Glutamatergic neuron (in vitro differentiated cells): ENCODE results near the gene ATP6V0D1. TPM values are rescaled to one million over a fixed set of nuclear protein-coding genes. Genes with fewer than 3 reads are reported as not detected.

ENCODE experiments used
- DNase-seq: peaks from one replicate; pipeline ENCODE4 v3.0.0; 2022
- H3K27ac Mint-ChIP-seq: one replicate; pipeline ENCODE4 v1.8.0; 2020; ENCODE audit warnings: mild to moderate bottlenecking, mixed read lengths, inconsistent platforms; ENCODE audit not compliant: unreplicated experiment
- H3K27me3 Mint-ChIP-seq: one replicate; pipeline ENCODE4 v1.8.0; 2020; ENCODE audit warnings: mild to moderate bottlenecking, moderate library complexity, mixed read lengths, inconsistent platforms; ENCODE audit not compliant: unreplicated experiment
- H3K36me3 Mint-ChIP-seq: one replicate; pipeline ENCODE4 v1.8.0; 2020; ENCODE audit warnings: mild to moderate bottlenecking, mixed read lengths, inconsistent platforms; ENCODE audit not compliant: unreplicated experiment
- H3K4me1 Mint-ChIP-seq: one replicate; pipeline ENCODE4 v1.8.0; 2020; ENCODE audit warnings: mild to moderate bottlenecking, low read depth, mixed read lengths, inconsistent platforms; ENCODE audit not compliant: unreplicated experiment
- H3K4me3 Mint-ChIP-seq: one replicate; pipeline ENCODE4 v1.8.0; 2020; ENCODE audit warnings: mild to moderate bottlenecking, mixed read lengths, inconsistent platforms; ENCODE audit not compliant: unreplicated experiment
- H3K9me3 Mint-ChIP-seq: one replicate; pipeline ENCODE4 v1.8.0; 2020; ENCODE audit warnings: mild to moderate bottlenecking, moderate library complexity, mixed read lengths, inconsistent platforms; ENCODE audit not compliant: unreplicated experiment
- total RNA-seq: library from RNA; stranded (reverse); fragmentation: NEBNext Ultra II Directional; extraction: Animal tissue kit (Norgen Biotek cat#: 25700); gene quantifications from one replicate; pipeline ENCODE4 v1.2.1, GENCODE V29; 2021; ENCODE audit not compliant: unreplicated experiment
- TF ChIP-seq, protein P1 (sequence below): fragments of 200-600 bp; sonication (generic); IDR thresholded peaks from one replicate; pipeline ENCODE4 v1.5.0; 2021; ENCODE audit not compliant: partially characterized antibody, unreplicated experiment

ATP6V0D1 gene
- total RNA-seq, 1 donor from 2014 or later, result 111 TPM

DNA sequence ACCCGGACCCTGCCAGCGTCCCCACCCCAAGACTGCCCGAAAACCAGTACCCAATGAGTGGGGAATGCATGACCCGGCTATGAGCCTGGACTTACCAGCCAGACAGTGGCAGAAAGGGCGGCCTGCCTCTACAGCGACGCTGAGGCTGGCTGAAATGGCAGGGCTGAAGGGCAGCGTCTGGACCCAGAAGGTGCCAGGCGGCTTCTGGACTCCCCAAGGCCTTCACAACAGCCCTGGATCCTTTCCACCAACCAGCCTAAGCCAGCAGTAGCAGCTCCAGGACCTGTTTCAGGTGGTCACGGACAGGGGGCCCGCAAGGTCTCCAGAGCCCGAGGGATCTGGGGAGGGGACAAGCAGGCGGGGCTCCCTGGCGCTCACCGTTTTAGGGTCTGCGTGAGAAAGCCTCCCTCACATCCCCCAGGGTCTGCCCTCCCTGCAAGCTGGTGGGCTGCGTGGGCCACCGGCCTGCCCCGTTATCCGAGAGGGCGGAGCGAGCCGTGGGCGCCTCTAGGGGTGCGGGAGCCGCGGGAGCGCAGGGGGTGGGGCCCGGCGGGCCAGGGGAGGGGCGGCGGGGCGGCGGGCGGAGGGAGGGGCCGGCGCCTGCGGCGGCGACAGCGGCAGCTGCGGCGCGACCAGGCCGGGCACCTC is 47.4 kb upstream of the ATP6V0D1 start, which contains the start of gene RIPOR1:
TSS of gene RIPOR1 (plus strand) at position 608 of the 648 bp plus-strand sequence. CDS start 9,618 bp downstream, outside the sequence.
- H3K36me3 Mint-ChIP-seq, result peaks cover 5% of the 10 kb centered on the region
- TF ChIP-seq, protein P1, sequence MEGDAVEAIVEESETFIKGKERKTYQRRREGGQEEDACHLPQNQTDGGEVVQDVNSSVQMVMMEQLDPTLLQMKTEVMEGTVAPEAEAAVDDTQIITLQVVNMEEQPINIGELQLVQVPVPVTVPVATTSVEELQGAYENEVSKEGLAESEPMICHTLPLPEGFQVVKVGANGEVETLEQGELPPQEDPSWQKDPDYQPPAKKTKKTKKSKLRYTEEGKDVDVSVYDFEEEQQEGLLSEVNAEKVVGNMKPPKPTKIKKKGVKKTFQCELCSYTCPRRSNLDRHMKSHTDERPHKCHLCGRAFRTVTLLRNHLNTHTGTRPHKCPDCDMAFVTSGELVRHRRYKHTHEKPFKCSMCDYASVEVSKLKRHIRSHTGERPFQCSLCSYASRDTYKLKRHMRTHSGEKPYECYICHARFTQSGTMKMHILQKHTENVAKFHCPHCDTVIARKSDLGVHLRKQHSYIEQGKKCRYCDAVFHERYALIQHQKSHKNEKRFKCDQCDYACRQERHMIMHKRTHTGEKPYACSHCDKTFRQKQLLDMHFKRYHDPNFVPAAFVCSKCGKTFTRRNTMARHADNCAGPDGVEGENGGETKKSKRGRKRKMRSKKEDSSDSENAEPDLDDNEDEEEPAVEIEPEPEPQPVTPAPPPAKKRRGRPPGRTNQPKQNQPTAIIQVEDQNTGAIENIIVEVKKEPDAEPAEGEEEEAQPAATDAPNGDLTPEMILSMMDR, result no peak
- DNase-seq, result peak; percentile 72
- peaks cover 11% of the 10 kb centered on the region for H3K9me3 Mint-ChIP-seq
- H3K27me3 Mint-ChIP-seq, result peaks cover 34% of the 10 kb centered on the region
- peak within 1 kb of the TSS; percentile 98 for H3K4me3 Mint-ChIP-seq
- H3K27ac Mint-ChIP-seq, result peak within 1 kb of the TSS; percentile 98
- peaks cover 19% of the 10 kb centered on the region for H3K4me1 Mint-ChIP-seq

DNA sequence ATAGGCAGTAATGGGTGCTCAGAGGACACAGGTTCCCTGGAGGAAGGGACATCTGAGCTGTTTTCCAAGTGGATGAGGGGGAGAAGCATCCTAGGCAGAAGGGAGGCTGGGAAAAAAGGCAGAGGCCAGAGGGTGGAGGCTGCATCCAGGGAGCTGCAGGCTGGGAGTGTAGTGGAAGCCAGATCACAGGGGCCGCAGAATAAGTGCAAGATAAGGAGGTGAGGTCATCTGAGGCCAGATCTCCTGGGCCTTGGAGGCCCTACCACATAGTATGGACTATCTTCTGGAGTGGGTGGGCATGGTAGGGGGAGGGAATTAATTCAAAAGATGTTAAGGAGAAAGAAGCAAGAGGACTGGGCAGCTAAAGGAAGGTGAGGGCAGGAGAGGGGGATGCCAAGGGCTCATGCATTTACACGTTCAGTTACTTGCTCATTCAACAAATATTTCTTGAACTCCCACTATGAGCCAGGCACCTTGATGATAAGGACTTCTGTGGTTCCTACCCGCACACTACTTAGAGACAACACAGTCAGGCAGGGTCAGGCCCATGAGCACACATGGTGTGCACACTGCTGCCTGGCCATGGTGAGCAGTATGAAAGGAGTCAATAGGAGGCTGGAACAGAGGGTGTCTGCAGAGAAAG is 45.3 kb upstream of the ATP6V0D1 start:
- Mint-ChIP-seq H3K27ac (no peak overlapping the region), H3K27me3 (peaks cover 31% of the 10 kb centered on the region)

DNA sequence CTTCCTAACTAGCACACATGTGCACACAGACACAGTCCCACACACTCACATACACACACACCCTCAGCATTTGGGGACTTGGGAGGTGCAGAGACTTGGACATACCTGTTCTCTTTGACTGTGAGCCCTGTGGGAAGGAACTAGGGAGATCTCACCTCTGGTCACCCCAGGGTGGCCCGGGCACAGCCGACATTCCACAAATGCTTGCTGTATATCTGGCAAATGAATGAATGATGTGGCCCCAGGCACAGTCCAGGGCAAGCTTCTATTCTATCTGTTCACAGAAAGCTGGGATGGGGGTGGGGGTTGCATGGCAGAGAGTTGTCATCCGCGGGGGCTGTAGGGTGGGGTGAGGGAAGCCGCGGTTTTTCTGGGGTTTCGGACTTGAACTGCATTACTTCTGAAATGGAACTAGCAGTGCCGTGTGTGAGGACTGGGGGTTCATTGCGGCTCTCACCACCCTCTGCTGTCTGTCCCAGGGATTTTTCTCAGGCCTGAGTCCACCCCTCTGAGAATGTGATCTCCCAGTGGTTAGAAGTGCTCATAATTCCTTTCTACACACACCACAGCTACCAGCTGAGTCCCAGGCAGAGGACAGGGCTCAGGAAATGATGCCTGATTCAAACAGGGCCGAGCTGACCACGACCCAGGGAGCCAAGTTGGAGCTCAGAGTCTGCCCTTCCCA is 44.4 kb upstream of the ATP6V0D1 start:
- TF ChIP-seq, protein P1, result no peak
- Mint-ChIP-seq H3K4me3 (no peak overlapping the region), H3K27me3 (peaks cover 30% of the 10 kb centered on the region), H3K4me1 (peaks cover 2% of the 10 kb centered on the region), H3K36me3 (no peaks in the 10 kb centered on the region), H3K9me3 (peaks cover 9% of the 10 kb centered on the region), H3K27ac (no peak overlapping the region)
- no peak for DNase-seq

More for the DNA sequence above, 45.3 kb upstream of the ATP6V0D1 start:
- TF ChIP-seq, protein P1, result no peak
- DNase-seq, result no peak
- no peak overlapping the region for H3K4me3 Mint-ChIP-seq
- H3K4me1 Mint-ChIP-seq, result peaks cover 8% of the 10 kb centered on the region
- H3K36me3 Mint-ChIP-seq, result no peaks in the 10 kb centered on the region
- H3K9me3 Mint-ChIP-seq, result peaks cover 12% of the 10 kb centered on the region

DNA sequence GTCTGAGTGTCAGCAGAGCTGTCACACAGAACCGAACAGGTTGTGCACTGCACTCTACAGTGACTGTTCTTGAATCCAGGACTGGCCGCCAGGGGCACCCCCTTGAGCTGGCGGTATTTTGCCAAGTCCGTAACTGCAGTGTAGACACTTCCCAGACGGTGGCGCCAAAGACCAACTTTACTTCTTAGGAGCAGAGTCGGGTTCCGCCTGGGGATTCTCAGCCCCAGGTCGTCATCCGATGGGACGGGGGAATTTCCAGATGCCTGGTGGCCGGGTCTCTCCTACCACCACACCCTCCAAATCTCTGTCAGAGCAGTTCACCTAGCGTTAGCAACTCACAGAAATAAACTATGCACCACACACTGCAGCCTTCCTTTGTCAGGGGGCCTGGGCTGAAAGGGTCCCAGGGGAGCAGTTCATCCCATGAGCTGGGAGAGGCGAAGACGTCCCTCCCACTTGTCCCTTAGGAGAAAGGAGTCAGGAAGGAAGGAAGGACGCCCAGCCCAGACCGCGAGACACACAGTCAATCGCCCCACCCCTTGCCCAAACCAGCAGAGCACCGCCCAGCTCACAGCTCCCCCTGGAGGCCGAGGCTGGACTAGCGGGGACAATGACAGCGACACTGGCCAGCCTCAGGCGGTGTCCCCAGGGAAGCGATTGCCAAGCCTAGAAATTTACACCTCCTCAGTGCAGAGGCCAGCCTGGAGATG is 40.3 kb upstream of the ATP6V0D1 start:
- Mint-ChIP-seq H3K27me3 (peaks cover 18% of the 10 kb centered on the region), H3K36me3 (no peaks in the 10 kb centered on the region), H3K27ac (peak overlapping the region; percentile 93), H3K4me3 (peak overlapping the region; percentile 92), H3K9me3 (peaks cover 11% of the 10 kb centered on the region), H3K4me1 (peaks cover 2% of the 10 kb centered on the region)
- peak; percentile 98 for DNase-seq
- TF ChIP-seq, protein P1, result peak; percentile 89
